CD4-positive, alpha-beta T cell treated with Interleukin-6 at 100 ng/mL for 8 hours (primary cell): ENCODE data around the gene REV3L.
A peak's percentile ranks its signal among the peaks of the same experiment; 100 is the strongest.
"Not testable (repeated sequence)": the region's sequence is repeated elsewhere in the genome, so short reads cannot be mapped to it uniquely, and the experiment has no call there.

Source experiments
- DNase-seq: peaks from one replicate; pipeline ENCODE4 v3.0.0-alpha.2; 2020; ENCODE audit warnings: mixed read lengths, low spot score

The REV3L gene

GRCh38 chr6:111482959-111483735, at the start of gene REV3L:
Gene REV3L, minus strand, starts transcription at chr6:111483218. Its CDS starts 330 bp downstream, at chr6:111482888.
- DNase-seq = peak; percentile 87

GRCh38 chr6:111531185-111531584, 48.2 kb upstream of the REV3L start:
- DNase-seq = no peak

GRCh38 chr6:111530667-111531066, 47.6 kb upstream of the REV3L start:
- DNase-seq = no peak

GRCh38 chr6:111530218-111530617, 47.2 kb upstream of the REV3L start:
- no peak for DNase-seq

- no peak for DNase-seq
These were observed 44.3 kb upstream of the REV3L start for GRCh38 chr6:111527367-111527766.

- no peak for DNase-seq
These were observed 41.7 kb upstream of the REV3L start for GRCh38 chr6:111524735-111525134.

- DNase-seq = no peak
These were observed 41.2 kb upstream of the REV3L start for GRCh38 chr6:111524252-111524651.

GRCh38 chr6:111523484-111524167, 40.6 kb upstream of the REV3L start:
- DNase-seq = no peak

GRCh38 chr6:111522393-111523020, 39.5 kb upstream of the REV3L start:
- peak; percentile 1 for DNase-seq

GRCh38 chr6:111521497-111522270, 38.7 kb upstream of the REV3L start:
- DNase-seq = no peak

- no peak for DNase-seq
These were observed 37.5 kb upstream of the REV3L start for GRCh38 chr6:111520524-111520923.

GRCh38 chr6:111517965-111518364, 34.9 kb upstream of the REV3L start:
- DNase-seq = no peak

GRCh38 chr6:111515259-111515658, 32.2 kb upstream of the REV3L start:
- DNase-seq = no peak

- not testable (repeated sequence) for DNase-seq
These were observed 31.5 kb upstream of the REV3L start for GRCh38 chr6:111514531-111514930.

- not testable (repeated sequence) for DNase-seq
These were observed 24.2 kb upstream of the REV3L start for GRCh38 chr6:111507219-111507618.

GRCh38 chr6:111505498-111505897, 22.5 kb upstream of the REV3L start:
- not testable (repeated sequence) for DNase-seq

- no peak for DNase-seq
These were observed 20.6 kb upstream of the REV3L start for GRCh38 chr6:111503660-111504059.

GRCh38 chr6:111503194-111503593, 20.2 kb upstream of the REV3L start:
- DNase-seq = no peak

GRCh38 chr6:111502154-111502553, 19.1 kb upstream of the REV3L start:
- no peak for DNase-seq

GRCh38 chr6:111499269-111499793, 16.3 kb upstream of the REV3L start:
- no peak for DNase-seq

GRCh38 chr6:111494951-111495635, 12.1 kb upstream of the REV3L start:
- no peak for DNase-seq
